Ammon's horn (tissue), 1 donor: Measurements from ENCODE around the gene MLIP.
"Not testable (repeated sequence)": the region's sequence is repeated elsewhere in the genome, so short reads cannot be mapped to it uniquely, and the experiment has no call there.

Experiments
- DNase-seq: peaks from one replicate; pipeline ENCODE4 v3.0.0-alpha.2; 2016; ENCODE audit warnings: low spot score

MLIP gene, protein sequence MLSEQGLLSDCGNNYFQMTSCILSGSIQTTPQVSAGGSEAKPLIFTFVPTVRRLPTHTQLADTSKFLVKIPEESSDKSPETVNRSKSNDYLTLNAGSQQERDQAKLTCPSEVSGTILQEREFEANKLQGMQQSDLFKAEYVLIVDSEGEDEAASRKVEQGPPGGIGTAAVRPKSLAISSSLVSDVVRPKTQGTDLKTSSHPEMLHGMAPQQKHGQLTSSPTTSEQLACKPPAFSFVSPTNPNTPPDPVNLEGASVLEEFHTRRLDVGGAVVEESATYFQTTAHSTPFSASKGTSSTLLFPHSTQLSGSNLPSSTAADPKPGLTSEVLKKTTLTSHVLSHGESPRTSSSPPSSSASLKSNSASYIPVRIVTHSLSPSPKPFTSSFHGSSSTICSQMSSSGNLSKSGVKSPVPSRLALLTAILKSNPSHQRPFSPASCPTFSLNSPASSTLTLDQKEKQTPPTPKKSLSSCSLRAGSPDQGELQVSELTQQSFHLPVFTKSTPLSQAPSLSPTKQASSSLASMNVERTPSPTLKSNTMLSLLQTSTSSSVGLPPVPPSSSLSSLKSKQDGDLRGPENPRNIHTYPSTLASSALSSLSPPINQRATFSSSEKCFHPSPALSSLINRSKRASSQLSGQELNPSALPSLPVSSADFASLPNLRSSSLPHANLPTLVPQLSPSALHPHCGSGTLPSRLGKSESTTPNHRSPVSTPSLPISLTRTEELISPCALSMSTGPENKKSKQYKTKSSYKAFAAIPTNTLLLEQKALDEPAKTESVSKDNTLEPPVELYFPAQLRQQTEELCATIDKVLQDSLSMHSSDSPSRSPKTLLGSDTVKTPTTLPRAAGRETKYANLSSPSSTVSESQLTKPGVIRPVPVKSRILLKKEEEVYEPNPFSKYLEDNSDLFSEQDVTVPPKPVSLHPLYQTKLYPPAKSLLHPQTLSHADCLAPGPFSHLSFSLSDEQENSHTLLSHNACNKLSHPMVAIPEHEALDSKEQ

GRCh38 chr6:54111341-54112045 lies at the start of gene MLIP:
TSS of gene MLIP (plus strand) at chr6:54111443. CDS start at chr6:54111480, 37 bp downstream.
- no peak for DNase-seq

DNA sequence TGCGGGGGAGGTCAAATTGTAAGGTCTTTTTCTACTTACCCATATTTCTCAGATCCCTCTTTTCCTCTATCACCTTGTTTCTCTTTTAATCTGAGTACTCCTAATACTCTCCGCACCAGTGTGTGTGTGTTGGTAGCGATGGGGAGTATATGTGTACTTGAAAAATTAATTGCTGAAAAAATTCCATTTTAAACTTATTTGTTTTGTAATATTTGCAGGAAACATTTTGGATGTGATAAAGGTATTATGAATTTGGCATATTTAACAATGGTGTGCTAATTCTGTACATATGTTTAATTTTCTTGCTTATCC lies 48.1 kb upstream of the MLIP start:
- no peak for DNase-seq

DNA sequence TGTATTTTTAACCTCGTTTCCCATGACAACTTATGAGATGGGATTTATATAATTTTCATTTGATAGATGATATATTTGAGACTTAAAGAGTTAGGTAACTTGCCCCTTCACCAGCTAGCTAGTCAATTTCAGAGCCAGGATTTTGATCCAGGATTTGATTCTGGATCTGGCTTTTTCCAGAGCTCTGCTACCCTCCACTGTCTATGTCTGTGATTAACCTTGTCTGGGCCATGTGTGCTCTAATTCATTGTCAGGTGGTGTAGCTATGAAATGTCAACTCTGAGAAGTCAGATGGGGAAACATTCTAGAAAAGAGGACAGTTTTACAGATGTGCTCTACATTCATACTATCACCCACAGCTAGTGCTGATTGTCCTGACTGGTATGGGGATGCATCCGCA lies 42.5 kb upstream of the MLIP start:
- no peak for DNase-seq

- DNase-seq, result peak; percentile 1
These were observed 41.2 kb upstream of the MLIP start for GRCh38 chr6:54070025-54070424.

DNA sequence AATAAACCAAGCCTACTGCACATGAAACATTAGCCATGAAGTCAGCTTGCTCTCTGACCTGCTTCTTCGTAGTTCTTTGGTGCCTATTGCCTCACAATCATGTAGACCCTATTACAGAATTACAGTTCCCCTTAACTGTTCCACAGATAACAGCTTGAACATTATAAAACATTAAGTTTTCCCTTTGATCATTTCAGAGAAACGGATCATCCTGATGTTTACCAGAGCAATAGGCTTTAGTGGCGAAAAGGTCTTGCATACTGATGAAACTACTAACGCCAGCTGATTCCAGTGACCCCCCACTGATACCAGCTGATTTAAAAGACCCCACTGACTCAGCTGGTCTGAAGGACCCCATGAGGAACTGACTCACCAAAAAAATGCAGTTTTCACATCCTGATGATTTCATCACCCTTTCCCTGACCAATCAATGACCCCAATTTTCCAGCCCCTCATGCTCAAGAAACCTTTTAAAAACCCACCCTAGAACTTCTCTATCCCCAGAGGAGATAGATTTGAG lies 39.4 kb upstream of the MLIP start:
- DNase-seq, result peak; percentile 0

DNA sequence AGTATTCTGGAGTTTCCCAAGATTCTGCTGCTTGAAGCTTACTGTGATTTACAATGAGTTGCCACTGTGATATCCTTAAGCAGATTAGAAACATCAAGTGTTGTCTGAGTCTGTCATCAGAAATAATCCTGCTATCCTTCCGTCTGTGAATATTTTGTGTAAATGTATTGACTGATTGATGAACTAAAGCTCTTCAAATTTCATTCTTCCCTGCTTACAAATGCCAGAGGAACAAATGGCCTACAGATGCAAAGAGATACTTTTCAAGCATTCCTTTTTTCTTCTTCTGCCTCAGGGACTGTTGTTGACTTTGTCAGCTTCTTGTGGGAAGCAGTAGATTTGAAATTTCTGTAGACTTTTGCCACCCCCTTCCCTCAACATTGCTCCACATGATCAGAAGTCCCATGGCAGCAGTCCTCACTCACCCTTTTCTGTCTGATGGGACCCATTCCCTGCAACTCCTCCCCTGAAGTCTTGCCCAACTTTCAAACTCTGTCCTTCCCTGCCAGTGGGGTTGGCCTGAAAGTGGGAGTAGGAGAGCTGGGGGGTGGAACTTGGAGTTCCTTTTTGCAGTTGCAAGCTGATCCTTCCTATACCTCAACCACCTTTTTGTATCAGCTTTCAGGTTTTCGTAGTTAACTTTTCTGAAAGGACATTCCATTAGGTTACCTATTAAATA lies 38.5 kb upstream of the MLIP start:
- peak; percentile 0 for DNase-seq

- DNase-seq, result peak; percentile 0
These were observed 37.8 kb upstream of the MLIP start for GRCh38 chr6:54073487-54073886.

DNA sequence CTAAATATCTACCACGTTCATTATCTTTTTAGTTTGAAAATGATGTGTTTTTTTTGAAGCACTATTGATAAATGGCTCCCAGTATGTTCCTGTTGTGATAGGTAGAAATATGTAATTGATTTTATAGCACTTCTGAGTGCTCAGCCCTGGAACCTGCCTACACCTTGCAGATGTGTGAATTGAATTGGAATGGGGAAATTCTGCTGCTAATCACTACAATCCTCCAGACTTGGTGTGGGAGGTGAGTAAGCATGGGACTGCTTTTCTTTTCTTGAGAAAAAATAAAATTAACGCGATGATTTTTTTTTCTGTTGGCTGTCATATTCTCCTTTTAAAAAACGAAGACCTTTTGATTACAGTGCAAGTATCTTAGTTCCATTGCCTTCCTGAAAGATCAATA lies 37.1 kb upstream of the MLIP start:
- peak; percentile 1 for DNase-seq

DNA sequence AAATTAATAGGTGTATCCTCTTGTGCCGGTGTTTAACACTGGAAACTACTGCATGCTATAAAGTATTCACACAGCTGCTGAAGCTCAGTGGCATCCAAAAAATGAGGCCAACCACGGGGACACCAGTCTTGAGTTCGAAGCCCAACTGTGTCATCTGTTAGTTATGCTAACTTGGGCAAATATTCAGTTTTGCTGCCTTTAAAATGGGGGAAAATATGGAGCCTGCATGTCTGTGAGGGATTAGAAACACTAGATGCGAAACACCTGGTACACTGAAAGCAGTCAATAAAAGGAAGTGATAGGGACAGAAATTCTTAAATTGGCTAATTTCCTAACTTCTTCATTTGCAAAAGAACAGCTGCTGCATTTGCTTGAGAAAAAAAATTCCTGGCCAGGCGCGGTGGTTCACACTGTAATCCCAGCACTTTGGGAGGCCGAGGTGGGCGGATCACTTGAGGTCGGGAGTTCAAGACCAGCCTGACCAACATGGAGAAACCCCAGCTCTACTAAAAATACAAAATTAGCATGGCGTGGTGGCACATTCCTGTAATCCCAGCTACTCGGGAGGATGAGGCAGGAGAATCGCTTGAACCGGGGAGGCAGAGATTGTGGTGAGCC lies 36.6 kb upstream of the MLIP start:
- no peak for DNase-seq

DNA sequence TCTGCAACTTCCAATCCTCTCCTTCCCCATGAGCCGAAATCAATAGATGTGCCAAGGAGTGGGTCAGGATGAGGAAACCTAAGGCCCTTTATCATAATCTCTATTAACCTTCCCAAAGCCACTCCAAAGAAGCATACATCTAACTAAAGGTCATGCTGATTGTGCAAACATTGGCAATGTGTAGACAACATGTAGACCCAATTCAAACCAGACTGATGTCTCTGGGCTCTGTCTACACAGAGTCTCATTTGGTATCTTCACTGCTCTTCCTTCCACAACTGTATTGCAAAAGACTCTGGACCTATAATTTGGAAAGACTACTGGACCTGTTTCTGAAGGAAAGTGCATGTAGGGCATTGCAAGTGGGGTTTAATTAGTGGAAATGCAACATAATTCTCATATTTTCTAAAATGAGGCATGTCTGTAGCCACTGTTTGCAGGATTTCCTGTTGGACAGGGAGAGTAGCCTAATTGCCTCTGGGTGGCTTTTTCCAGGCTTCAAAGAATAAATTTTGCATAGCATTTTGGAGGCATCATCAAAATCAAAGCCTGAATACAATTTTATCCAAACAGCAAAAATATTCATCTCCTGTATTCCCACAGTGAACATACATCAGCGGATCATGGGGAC lies 35.0 kb upstream of the MLIP start:
- DNase-seq, result peak; percentile 0

- not testable (repeated sequence) for DNase-seq
These were observed 29.7 kb upstream of the MLIP start for GRCh38 chr6:54081499-54081898.

DNA sequence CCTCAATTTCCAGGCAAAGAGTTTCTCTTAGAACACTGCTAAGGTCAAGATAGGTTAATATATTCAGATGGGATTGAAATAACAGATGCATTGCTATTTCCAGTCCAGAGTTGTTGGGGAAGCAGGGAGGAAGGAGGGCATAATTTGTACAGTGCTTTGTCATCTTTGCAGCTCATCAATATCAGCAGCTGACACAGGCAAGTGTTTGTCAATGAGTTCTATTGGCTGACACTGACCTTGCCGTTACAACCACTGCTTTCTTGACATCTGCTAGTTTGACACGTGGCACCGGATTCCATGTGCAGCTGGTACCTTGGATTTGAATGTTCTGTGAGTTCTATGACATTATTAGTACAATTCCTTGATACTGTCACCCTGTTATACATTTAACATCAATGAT lies 28.0 kb upstream of the MLIP start:
- DNase-seq, result peak; percentile 2

DNA sequence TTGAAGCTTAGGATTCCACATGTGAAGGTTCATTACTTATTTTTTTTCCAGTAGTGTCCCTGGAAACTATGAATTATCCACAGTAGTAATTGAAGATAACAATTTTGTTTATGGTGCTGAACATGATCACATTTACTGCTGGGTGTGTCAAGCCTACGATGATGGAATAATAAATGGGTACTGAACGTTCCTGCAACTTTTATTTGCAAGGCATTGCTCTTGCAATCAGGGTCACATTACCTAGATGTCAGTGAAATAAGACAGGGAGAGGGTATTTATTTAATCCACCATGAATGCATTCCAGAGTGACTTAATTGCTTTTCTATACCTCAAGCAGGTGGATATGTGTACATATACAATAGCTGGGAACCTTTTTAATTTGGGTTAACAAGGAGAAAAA lies 27.0 kb upstream of the MLIP start:
- peak; percentile 0 for DNase-seq

DNA sequence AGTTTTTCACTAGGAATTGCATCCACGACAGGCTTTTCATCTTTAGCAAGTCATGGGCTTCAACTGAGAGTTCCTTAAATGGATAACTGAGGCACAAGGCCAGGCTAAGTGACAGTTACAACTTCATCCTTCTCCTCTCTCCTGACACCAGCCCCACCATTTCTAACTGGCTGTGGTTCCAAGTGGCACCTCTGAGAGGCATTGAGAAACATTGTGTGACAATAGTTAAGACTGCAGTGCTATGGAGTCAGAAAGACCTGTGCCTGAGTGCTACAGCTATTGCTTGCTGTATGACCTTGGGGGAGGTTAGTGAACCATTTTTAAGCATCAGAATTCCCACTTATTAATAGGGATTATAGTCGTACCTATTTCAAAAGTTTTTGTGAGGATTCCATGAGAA lies 26.2 kb upstream of the MLIP start:
- peak; percentile 1 for DNase-seq

GRCh38 chr6:54085541-54085940 lies 25.7 kb upstream of the MLIP start:
- DNase-seq, result peak; percentile 59

GRCh38 chr6:54086439-54086838 lies 24.8 kb upstream of the MLIP start:
- no peak for DNase-seq

GRCh38 chr6:54087721-54088120 lies 23.5 kb upstream of the MLIP start:
- peak; percentile 1 for DNase-seq

DNA sequence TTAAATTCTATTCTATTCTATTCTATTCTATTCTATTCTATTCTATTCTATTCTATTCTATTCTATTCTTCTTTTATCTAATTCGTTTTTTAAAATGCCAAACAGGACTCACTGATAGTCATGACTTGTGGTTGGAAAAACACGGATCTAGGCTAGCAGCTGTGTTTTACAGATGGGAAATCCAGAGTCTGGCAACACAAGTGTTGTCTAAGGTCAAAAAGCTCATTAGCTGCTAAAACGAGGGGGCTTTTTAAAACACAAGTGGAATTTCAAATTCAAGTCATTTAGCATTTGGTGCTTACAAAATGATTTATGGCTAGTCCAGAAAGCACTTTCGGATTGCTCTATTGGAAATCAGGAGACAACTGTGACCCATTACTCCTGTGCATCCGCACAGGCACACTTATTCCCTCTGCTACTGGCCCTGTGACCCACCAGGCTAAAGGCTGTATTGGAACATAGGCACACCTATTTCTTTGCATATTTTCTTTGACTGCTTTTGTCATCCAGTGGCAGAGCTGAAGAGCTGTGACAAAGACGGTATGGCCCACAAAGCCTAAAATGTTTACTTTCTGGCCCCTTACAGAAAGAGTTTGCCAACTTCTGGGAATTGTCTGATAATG lies 17.8 kb upstream of the MLIP start:
- no peak for DNase-seq

GRCh38 chr6:54094293-54094692 lies 16.9 kb upstream of the MLIP start:
- no peak for DNase-seq

- DNase-seq, result no peak
These were observed 16.5 kb upstream of the MLIP start for GRCh38 chr6:54094786-54095185.
